Posterior vena cava (tissue), 2 donors: Measurements from ENCODE around the gene EIF4EBP2. TPM values are rescaled to one million over a fixed set of nuclear protein-coding genes. Genes with fewer than 3 reads are reported as not detected.

ENCODE experiments used
- DNase-seq: peaks from one replicate; pipeline ENCODE4 v3.0.0-alpha.2; 2020; ENCODE audit warnings: low spot score
- intact Hi-C, 2 donors: fragments of 100-400 bp; cut with DNase I; formaldehyde crosslinking; loops; one replicate each; pipeline versions ENCODE4 v1.14.1 to v1.14.2; 2022 to 2023
- total RNA-seq, 2 donors: library from RNA; stranded (reverse); fragmentation: NEBNext Ultra II Directional; extraction: Animal tissue kit (Norgen Biotek cat#: 25700); gene quantifications; one replicate each; pipeline ENCODE4 v1.2.1, GENCODE V29; 2021
- donor health status: DM: yes; HTN: yes; CAD: no.
- donor health status: DM: yes; HTN: yes; CAD: no.

EIF4EBP2 gene
- total RNA-seq, 2 donors from 2014 or later: 50.1 to 55.5 TPM

- no peak for DNase-seq
- intact Hi-C loops: no loop called here
Measured at GRCh38 chr10:70448236-70448635, 44.3 kb downstream of the EIF4EBP2 start.

- intact Hi-C loops: loop anchor here in 1 of 2 donors (5.0 kb wide), 1 partner anchor 297 kb away; no protein-coding TSS in a partner anchor
- DNase-seq: no peak
Measured at GRCh38 chr10:70455213-70455630, 51.3 kb downstream of the EIF4EBP2 start.

GRCh38 chr10:70456164-70456563, 52.2 kb downstream of the EIF4EBP2 start:
- intact Hi-C loops: loop anchor here in 1 of 2 donors (5.0 kb wide), 1 partner anchor 296 kb away; no protein-coding TSS in a partner anchor

DNA sequence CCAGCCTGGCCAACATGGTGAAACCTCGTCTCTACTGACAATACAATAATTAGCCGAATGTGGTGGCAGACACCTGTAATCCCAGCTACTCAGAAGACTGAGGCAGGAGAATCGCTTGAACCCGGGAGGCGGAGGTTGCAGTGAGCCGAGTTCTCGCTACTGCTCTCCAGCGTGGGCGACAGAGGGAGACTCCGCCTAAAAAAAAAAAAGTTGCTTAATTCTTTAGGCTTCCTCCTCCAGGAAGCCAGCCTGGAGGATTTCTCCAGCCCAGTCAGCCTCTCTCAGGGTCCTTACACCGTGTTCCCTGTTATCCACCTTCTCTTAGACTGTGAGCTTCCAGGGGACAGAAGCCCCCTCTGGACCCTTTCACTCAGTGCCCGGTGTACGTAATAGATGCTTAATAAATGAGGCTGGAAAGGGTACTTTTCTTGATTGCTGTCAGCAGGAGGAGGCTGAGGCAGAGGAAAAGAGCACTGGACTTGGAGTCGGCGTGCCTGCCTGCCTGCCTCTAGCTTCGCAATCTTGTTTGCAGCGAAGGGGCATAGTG, 53.9 kb downstream of the EIF4EBP2 start:
- no peak for DNase-seq
- intact Hi-C loops: loop anchor here in 1 of 2 donors (5.0 kb wide), 1 partner anchor 294 kb away; no protein-coding TSS in a partner anchor

More at GRCh38 chr10:70456164-70456563, 52.2 kb downstream of the EIF4EBP2 start:
- DNase-seq: no peak

DNA sequence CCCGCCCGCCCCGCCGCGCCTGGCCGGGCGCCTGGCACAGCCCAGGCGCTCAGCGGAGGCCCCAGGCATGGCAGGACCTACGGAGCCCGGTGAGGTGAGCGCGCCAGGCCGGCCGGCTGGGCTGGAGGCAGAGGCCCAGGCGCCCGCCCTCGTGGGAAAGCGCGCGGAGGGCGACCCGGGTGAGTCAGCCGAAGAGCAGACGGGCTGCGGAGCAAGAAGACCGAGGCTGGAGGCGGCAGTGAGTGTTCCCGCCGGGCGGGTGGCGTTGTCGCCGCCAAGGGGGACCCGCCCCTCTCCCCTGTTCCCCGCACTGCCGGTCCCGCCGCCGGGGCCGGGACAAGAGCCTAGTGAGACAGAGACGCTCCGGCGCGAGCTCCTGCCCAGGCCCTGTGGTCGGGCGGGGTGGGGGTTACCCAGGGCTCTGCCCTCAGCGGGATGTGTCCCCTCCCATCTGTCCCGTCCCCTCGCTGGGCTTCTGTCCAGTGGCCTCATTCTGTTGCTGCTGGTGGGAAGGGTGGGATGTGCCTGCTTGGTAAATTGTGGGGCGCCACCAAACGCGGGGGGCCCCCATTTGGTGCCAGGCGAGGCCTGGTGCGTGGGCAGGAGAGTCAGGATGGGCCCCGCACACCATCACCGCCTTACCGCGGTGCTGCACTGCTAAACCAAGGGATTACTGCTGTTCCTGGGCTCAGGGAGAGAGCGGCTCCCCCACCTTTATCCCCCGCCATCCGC, 54.5 kb downstream of the EIF4EBP2 start:
- DNase-seq: peak; percentile 93
- intact Hi-C loops: loop anchor here in 1 of 2 donors (5.0 kb wide), 1 partner anchor 294 kb away; no protein-coding TSS in a partner anchor

DNA sequence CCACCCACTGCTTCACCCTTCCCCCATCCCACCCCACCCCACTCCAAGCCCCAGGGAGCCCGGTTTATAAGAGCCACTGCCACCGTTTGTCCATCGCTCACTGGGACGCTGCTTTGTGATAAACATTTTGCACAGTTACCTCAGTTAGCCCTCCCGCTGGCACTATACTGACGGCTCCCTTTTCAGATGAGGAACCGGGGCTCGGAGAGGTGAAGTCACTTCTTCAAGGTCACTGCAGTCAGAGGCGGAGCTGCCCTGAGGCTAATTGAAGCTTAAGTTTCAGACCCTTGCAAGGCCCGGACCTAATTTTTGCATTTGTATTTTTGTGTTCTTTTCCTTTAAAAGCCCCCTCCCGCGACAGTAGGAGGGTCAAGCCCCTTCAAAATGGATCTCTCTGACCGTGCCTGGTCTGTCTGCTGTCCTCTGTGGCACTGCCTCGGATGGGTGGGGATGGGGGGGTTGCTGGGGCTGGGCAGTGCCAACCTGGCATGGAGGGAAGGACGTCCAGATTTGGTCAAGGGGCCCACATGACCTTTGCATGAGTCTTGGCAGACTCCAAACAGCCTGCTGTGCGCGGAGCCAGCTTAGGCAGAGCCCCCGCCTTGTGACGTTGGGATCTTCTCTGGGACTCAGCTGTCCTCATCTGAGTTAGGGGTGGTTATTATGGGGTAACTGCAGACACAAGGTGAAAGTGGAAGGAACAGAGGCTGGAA, 55.3 kb downstream of the EIF4EBP2 start:
- DNase-seq: no peak
- intact Hi-C loops: loop anchor here in 1 of 2 donors (5.0 kb wide), 1 partner anchor 293 kb away; no protein-coding TSS in a partner anchor

GRCh38 chr10:70459774-70460490, 56.0 kb downstream of the EIF4EBP2 start:
- intact Hi-C loops: loop anchor here (2.0 to 5.0 kb wide), 3 partner anchors 81 to 292 kb away; no protein-coding TSS in a partner anchor
- DNase-seq: no peak

GRCh38 chr10:70461397-70462348, 57.7 kb downstream of the EIF4EBP2 start:
- intact Hi-C loops: loop anchor here (2.0 to 5.0 kb wide), 2 partner anchors 79 to 86 kb away; no protein-coding TSS in a partner anchor
- no peak for DNase-seq

- DNase-seq: no peak
Measured at GRCh38 chr10:70462349-70462984, 58.5 kb downstream of the EIF4EBP2 start.

GRCh38 chr10:70465278-70465677, 61.3 kb downstream of the EIF4EBP2 start:
- intact Hi-C loops: loop anchor here in 1 of 2 donors (5.0 kb wide), 1 partner anchor 997 kb away; no protein-coding TSS in a partner anchor
- no peak for DNase-seq

More at GRCh38 chr10:70462349-70462984, 58.5 kb downstream of the EIF4EBP2 start:
- intact Hi-C loops: loop anchor here in 1 of 2 donors (5.0 kb wide), 1 partner anchor 85 kb away; no protein-coding TSS in a partner anchor

DNA sequence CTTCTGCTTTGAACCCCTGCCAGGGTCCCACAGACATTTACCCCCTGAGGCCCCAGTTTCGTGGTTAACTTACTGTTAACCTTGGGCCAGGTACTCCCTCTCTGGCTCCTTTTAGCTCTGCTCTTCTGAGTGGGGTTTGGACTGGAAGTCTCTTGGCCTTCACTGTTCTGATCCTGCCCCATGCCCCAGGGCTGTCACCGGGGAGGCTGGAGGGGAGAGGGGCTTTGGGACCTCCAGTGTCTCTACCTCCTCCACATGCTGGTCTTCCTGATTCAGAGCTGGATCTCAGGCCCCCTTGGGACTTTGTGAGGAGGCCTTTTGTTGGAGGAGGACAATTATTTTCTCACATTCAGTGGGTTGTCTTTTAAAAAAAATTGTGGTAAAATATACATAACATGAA, 61.9 kb downstream of the EIF4EBP2 start:
- DNase-seq: no peak
- intact Hi-C loops: loop anchor here in 1 of 2 donors (5.0 kb wide), 1 partner anchor 996 kb away; no protein-coding TSS in a partner anchor

DNA sequence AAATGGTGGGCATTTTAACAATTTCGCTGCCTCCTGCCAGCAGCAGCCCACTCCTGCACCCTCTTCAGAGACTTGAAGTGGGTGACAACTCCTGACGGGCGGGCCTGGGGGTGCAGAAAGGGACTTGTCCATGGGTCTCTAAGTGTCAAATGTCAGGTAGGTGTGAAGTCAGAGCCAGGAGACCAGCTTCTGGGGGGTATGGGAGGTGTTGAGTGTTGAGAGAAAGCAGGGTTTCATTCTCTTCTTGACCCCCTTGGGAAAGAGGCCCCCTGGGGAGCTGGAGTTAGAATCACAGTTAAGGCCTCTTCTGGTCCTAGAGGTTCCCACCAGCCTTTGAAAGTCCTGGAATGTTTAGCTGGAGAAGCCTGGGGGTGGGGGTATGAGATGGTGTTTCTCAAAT, 63.0 kb downstream of the EIF4EBP2 start:
- no peak for DNase-seq
- intact Hi-C loops: loop anchor here in 1 of 2 donors (5.0 kb wide), 1 partner anchor 995 kb away; no protein-coding TSS in a partner anchor

DNA sequence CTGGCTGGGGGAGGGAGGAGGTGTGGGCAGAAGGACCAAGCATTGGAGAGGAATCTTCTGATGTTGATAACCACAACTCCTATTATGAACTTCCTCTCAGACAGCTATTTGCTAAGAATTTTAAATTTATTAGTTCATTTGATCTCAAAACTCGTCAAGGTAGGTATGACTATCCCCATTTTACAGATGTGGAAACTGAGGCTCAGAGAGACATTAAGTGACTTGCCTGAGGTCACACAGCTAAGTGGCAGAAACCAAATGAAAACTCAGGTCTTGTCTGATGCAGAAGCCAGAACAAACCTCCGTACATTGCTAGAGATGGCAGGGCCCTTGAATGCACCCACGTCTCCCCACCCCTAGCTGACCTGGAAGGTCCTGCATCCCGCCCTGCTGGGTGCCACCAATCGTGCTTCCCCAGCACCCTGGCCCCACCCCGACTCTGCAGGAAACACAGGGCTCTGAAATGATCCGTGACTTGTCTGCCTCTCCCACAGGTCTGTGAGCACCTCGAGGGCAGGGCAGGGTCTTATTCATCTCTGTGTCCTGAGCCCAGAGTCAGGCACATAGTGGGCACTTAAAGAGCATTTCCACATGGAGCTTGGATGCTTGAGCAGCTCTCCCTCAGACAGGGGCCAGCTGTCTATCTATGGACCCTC, 69.0 kb downstream of the EIF4EBP2 start:
- no peak for DNase-seq
- intact Hi-C loops: loop anchor here in 1 of 2 donors (10.0 kb wide), 1 partner anchor 282 kb away; no protein-coding TSS in a partner anchor

GRCh38 chr10:70474780-70475179, 70.8 kb downstream of the EIF4EBP2 start:
- intact Hi-C loops: loop anchor here in 1 of 2 donors (10.0 kb wide), 1 partner anchor 280 kb away; no protein-coding TSS in a partner anchor

DNA sequence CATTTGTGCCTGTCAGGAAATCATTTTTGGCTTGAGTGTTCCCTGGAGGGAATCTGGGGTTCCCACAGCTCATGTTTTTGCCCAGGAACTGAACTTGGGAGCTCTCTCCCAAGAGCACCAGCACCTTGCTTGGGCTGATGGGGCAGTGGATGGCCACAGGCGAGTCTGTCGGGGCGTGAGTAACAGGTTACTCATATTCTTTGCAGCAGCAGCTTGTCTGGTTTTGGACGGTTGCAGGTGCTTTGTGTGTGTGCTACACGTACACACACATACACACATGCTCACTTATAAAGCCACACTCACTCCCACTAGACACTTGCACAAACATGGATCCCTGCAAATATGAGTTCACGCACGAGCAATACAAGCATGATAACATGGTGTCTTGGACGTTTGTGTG, 71.7 kb downstream of the EIF4EBP2 start:
- intact Hi-C loops: loop anchor here in 1 of 2 donors (10.0 kb wide), 1 partner anchor 279 kb away; no protein-coding TSS in a partner anchor
- DNase-seq: no peak

More at GRCh38 chr10:70474780-70475179, 70.8 kb downstream of the EIF4EBP2 start:
- no peak for DNase-seq
